Peyer's patch (tissue), 4 donors: ENCODE results near the gene RNASEH2A. TPM values are rescaled to one million over a fixed set of nuclear protein-coding genes. Genes with fewer than 3 reads are reported as not detected.

Experiments used
- DNase-seq, 3 donors: peaks; one replicate each; pipeline ENCODE4 v3.0.0-alpha.2; 2017 to 2019
- H3K27ac ChIP-seq, 4 donors: fragments of 200-600 bp; sonication (generic); one replicate each; pipeline ENCODE4 v1.5.1; 2016 to 2019
- H3K27me3 ChIP-seq, 2 donors: fragments of 200-600 bp; sonication (generic); one replicate each; pipeline ENCODE4 v1.5.1; 2019
- H3K36me3 ChIP-seq, 3 donors: fragments of 200-600 bp; sonication (generic); one replicate each; pipeline ENCODE4 v1.5.1; 2016 to 2019
- H3K4me1 ChIP-seq, 4 donors: fragments of 200-600 bp; sonication (generic); one replicate each; pipeline ENCODE4 v1.5.1; 2016 to 2019
- H3K4me3 ChIP-seq, 4 donors: fragments of 200-600 bp; sonication (generic); 1 replicate in 3 of 4; 2 replicates in 1 of 4; pipeline ENCODE4 v1.5.1; 2016 to 2019; ENCODE audit warnings: mild to moderate bottlenecking in 1 of 4
- H3K9me3 ChIP-seq, 4 donors: fragments of 200-600 bp; sonication (generic); one replicate each; pipeline ENCODE4 v1.5.1; 2016 to 2019; ENCODE audit warnings: mild to moderate bottlenecking in 1 of 4
- POLR2A ChIP-seq, 2 donors: fragments of 450-650 bp; IDR thresholded peaks; one replicate each; pipeline ENCODE4 v1.5.1; 2017; ENCODE audit warnings: antibody characterized with exemption in 2 of 2, mild to moderate bottlenecking in 2 of 2, moderate library complexity in 2 of 2
- total RNA-seq, 4 donors: library from RNA; depleted of rRNA; stranded (reverse); fragments of >200 nt; gene quantifications; one replicate each; pipeline ENCODE4 v1.1.0, GENCODE V29; 2016
- TF ChIP-seq, protein P1 (sequence below), 6 experiments: fragments of 450-650 bp in 4 of 6; fragments of 200-600 bp in 2 of 6; sonication (generic) in 1 of 6; IDR thresholded peaks; one replicate each; pipeline ENCODE4 v1.5.1; 2017 to 2019; ENCODE audit warnings: antibody characterized with exemption in 6 of 6, mild to moderate bottlenecking in 3 of 6, moderate library complexity in 1 of 6

Gene RNASEH2A
- total RNA-seq, 4 donors from 2014 or later, result 5.9 to 24.8 (median 9.4) TPM

DNA sequence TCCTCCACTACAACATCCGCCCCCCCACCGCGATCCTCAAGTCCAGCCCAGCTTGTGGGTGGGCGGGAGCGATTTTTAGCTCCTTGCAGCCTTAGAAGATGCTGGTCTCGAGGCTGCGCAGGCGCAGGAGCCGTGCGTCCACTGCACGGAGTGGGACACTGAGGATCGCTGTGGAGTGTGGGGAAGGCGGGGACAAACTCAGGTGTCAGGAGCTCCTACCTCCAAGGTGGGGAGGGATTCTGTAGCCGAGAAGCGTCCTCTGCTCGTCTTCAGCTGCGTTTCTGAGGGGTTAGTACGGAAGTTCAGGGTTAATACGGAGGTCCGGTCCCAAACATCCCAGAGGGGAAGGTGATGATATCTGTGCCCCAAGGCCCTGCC lies 28.2 kb downstream of the RNASEH2A start, which contains the start of gene RTBDN:
TSS of gene RTBDN (minus strand) at position 14 of the 378 bp plus-strand sequence. CDS start 4,600 bp downstream, outside the sequence.
- H3K27me3 ChIP-seq, result peaks cover 0 to 57% of the 10 kb centered on the region in 2 donors
- peak within 1 kb of the TSS; percentile 18 to 52 (median 47) for H3K4me3 ChIP-seq
- H3K4me1 ChIP-seq, result peaks cover 0 to 32% (median 14%) of the 10 kb centered on the region in 4 donors

DNA sequence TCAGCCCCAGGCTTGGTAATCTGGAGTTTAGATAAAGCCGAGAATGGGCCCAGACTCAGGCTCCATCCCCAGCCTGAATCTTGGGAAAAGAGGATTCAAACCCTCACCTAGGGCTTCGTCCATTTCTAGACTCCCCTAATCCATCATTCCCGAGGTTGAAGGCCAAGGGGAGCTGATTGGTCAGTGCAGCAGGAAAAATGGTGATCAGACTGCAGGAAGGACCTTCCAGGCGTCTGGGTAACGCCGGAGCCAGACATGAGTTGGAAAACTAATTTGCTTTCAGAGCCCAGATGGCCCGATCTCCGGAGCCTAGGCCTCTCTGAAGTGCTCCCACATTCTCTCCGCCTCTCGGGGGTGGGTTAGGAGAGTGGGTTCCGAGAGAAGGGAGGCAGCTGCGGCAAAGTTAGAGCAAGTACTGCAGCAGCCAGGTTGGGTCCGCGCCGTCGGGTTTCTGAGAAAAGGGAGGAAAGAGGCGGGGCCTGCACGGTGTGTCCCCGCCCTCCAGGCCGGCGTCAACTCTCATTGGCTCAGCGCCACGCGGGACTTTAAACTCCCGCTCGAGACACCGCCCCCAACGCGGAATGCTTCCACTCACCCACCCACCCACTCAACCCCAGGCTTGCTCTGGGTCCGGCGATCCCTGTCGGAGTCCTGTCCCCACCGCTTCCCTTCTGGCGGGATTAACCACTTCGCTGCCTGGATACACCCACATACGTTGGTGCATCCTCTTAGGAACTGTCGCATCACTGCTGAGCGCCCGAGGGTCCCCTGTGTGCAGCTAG lies 28.8 kb downstream of the RNASEH2A start:
- Histone ChIP-seq H3K4me3 (no peak overlapping the region), H3K4me1 (peaks cover 0 to 32% (median 14%) of the 10 kb centered on the region in 4 donors), H3K27ac (no peak overlapping the region), H3K9me3 (peaks cover 0 to 3% (median 0%) of the 10 kb centered on the region in 4 donors), H3K36me3 (no peaks in the 10 kb centered on the region), H3K27me3 (peaks cover 0 to 59% of the 10 kb centered on the region in 2 donors)
- TF ChIP-seq, protein P1, sequence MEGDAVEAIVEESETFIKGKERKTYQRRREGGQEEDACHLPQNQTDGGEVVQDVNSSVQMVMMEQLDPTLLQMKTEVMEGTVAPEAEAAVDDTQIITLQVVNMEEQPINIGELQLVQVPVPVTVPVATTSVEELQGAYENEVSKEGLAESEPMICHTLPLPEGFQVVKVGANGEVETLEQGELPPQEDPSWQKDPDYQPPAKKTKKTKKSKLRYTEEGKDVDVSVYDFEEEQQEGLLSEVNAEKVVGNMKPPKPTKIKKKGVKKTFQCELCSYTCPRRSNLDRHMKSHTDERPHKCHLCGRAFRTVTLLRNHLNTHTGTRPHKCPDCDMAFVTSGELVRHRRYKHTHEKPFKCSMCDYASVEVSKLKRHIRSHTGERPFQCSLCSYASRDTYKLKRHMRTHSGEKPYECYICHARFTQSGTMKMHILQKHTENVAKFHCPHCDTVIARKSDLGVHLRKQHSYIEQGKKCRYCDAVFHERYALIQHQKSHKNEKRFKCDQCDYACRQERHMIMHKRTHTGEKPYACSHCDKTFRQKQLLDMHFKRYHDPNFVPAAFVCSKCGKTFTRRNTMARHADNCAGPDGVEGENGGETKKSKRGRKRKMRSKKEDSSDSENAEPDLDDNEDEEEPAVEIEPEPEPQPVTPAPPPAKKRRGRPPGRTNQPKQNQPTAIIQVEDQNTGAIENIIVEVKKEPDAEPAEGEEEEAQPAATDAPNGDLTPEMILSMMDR (IDR thresholded peaks at IDR 0.05), result no peak
- TF ChIP-seq POLR2A (IDR thresholded peaks at IDR 0.05), result no peak
- no peak for DNase-seq

More for the DNA sequence above, 28.2 kb downstream of the RNASEH2A start, which contains the start of gene RTBDN:
- H3K9me3 ChIP-seq, result peaks cover 0 to 3% (median 0%) of the 10 kb centered on the region in 4 donors
- no peaks in the 10 kb centered on the region for H3K36me3 ChIP-seq
- no peak for DNase-seq
- TF ChIP-seq POLR2A (IDR thresholded peaks at IDR 0.05), result no peak
- TF ChIP-seq, protein P1 (IDR thresholded peaks at IDR 0.05), result no peak
- H3K27ac ChIP-seq, result no peak within 1 kb of the TSS

DNA sequence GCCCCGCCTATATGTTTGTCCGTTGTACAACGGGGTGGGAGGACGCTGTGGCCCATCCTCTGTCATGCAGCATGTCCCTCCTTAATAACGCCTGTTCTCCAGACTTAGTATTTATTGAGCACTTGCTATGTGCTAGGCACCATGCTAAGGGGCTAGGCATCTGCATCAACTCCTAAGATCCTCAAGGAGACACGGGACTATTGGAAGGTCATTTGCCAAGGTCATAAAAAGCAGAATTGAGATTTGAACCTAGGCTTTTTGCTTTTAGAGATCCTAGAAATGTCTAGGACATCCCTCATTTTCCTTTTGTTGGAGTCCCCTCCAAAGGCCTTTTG lies 30.1 kb downstream of the RNASEH2A start:
- H3K4me1 ChIP-seq, result peaks cover 0 to 40% (median 17%) of the 10 kb centered on the region in 4 donors
- no peak overlapping the region for H3K27ac ChIP-seq
- H3K9me3 ChIP-seq, result peaks cover 0 to 3% (median 0%) of the 10 kb centered on the region in 4 donors
- no peak overlapping the region for H3K4me3 ChIP-seq
- TF ChIP-seq, protein P1 (IDR thresholded peaks at IDR 0.05), result no peak
- no peak for TF ChIP-seq POLR2A (IDR thresholded peaks at IDR 0.05)
- peaks cover 0 to 71% of the 10 kb centered on the region in 2 donors for H3K27me3 ChIP-seq
- no peaks in the 10 kb centered on the region for H3K36me3 ChIP-seq
- no peak for DNase-seq

DNA sequence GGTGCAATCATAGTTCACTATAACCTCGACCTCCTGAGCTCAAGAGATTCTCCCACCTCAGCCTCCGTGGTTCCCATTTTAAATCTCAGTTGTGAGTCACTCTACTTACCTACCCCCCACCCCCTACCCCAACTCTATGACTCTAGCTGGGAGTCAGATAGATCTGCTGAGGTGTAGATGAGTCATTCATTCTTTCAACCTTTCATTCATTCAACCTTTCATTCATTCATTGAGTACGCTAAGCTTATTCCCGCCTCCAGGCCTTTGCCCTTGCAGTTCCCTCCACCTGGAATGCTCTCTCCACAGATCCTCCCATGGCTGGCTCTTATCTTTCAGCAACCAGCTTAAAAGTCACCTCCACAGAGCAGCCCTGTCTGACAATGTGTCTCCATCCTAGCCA lies 30.8 kb downstream of the RNASEH2A start:
- TF ChIP-seq POLR2A (IDR thresholded peaks at IDR 0.05), result no peak
- TF ChIP-seq, protein P1 (IDR thresholded peaks at IDR 0.05), result no peak
- no peak overlapping the region for H3K4me3 ChIP-seq
- no peak for DNase-seq

DNA sequence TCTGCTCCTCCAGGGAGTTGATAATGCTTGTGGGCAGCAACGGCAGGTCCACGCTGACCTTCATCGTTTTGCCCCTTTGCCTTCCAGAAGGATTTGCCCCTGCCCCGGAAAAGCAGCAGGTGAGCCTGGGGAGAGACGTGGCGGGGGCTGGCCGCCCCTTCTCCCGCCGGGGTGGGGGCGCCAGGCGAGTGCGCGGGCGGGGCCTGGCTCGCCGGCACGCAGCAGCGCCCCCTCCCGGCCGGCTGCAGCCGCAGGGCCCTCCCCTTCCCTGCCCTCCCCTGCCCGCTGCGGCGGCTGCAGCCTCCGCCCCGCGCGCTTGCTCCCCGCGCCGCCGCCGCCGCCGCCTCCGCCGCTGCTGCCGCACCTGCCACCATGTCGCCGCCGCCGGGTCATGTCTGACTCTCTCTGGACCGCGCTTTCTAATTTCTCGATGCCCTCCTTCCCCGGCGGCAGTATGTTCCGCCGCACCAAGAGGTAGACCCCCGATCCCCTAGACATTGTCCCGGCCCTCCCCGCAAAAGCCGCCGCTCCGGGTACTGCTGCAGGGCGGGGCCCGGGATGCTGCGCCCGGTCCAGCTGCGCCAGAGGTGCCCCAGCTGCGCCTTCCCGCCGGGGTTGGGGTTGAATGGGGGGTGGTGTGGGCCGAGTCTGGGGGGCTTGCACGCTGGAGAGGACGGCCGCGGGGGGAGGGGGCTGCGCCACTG lies 31.9 kb downstream of the RNASEH2A start, which contains the start of gene MAST1:
TSS of gene MAST1 (plus strand) at position 334 of the 704 bp plus-strand sequence. CDS start at position 392, 58 bp downstream.
- peak within 1 kb of the TSS in 3 of 4 donors; percentile 40 to 51 (median 41) for H3K4me3 ChIP-seq
- TF ChIP-seq, protein P1 (IDR thresholded peaks at IDR 0.05), result peak in 5 of 6 experiments; percentile 22 to 58 (median 49)
- no peak for TF ChIP-seq POLR2A (IDR thresholded peaks at IDR 0.05)
- H3K9me3 ChIP-seq, result no peaks in the 10 kb centered on the region
- H3K36me3 ChIP-seq, result no peaks in the 10 kb centered on the region
- H3K27me3 ChIP-seq, result peaks cover 0 to 62% of the 10 kb centered on the region in 2 donors
- no peak within 1 kb of the TSS for H3K27ac ChIP-seq
- peak in 2 of 3 donors; percentile 56 to 71 for DNase-seq
- H3K4me1 ChIP-seq, result peaks cover 0 to 30% (median 17%) of the 10 kb centered on the region in 4 donors

More for the DNA sequence above, 30.8 kb downstream of the RNASEH2A start:
- Histone ChIP-seq H3K9me3 (peaks cover 0 to 3% (median 0%) of the 10 kb centered on the region in 4 donors), H3K27ac (no peak overlapping the region), H3K27me3 (peaks cover 0 to 73% of the 10 kb centered on the region in 2 donors), H3K4me1 (peaks cover 0 to 40% (median 17%) of the 10 kb centered on the region in 4 donors), H3K36me3 (no peaks in the 10 kb centered on the region)
